NCI-H146 (cell line): Measurements from ENCODE around the gene SULF2.

Experiments used
- DNase-seq: peaks from one replicate; lab custom pipeline; 2025; lab: John Stamatoyannopoulos, UW

SULF2 gene

GRCh38 chr20:47684306-47685080, 100.8 kb downstream of the SULF2 start:
- DNase-seq: no peak

- no peak for DNase-seq
These were observed 102.4 kb downstream of the SULF2 start for GRCh38 chr20:47682916-47683315.

GRCh38 chr20:47682028-47682783, 103.1 kb downstream of the SULF2 start:
- DNase-seq: no peak

GRCh38 chr20:47680804-47681529, 104.3 kb downstream of the SULF2 start:
- no peak for DNase-seq

GRCh38 chr20:47679462-47679861, 105.8 kb downstream of the SULF2 start:
- DNase-seq: no peak

GRCh38 chr20:47678536-47678935, 106.7 kb downstream of the SULF2 start:
- DNase-seq: no peak

GRCh38 chr20:47677635-47678453, 107.4 kb downstream of the SULF2 start:
- DNase-seq: peak; percentile 62

GRCh38 chr20:47676912-47677634, 108.2 kb downstream of the SULF2 start:
- DNase-seq: no peak

GRCh38 chr20:47676219-47676721, 109.0 kb downstream of the SULF2 start:
- DNase-seq: no peak

- no peak for DNase-seq
These were observed 109.8 kb downstream of the SULF2 start for GRCh38 chr20:47675190-47676142.

- no peak for DNase-seq
These were observed 110.6 kb downstream of the SULF2 start for GRCh38 chr20:47674686-47675085.

GRCh38 chr20:47674145-47674544, 111.1 kb downstream of the SULF2 start:
- DNase-seq: no peak

GRCh38 chr20:47673671-47673955, 111.7 kb downstream of the SULF2 start:
- DNase-seq: no peak

- DNase-seq: no peak
These were observed 112.2 kb downstream of the SULF2 start for GRCh38 chr20:47672886-47673670.

GRCh38 chr20:47672166-47672565, 113.1 kb downstream of the SULF2 start:
- DNase-seq: no peak

- no peak for DNase-seq
These were observed 114.4 kb downstream of the SULF2 start for GRCh38 chr20:47670913-47671312.

GRCh38 chr20:47669927-47670890, 115.1 kb downstream of the SULF2 start:
- no peak for DNase-seq

GRCh38 chr20:47669489-47669888, 115.8 kb downstream of the SULF2 start:
- no peak for DNase-seq
